H1 (cell line): ENCODE data around the gene TPRX1.

ENCODE experiments used
- CBX5 ChIP-seq: fragments of 300-800, 300-1000 bp; sonication (generic); IDR thresholded peaks from 2 replicates; pipeline ENCODE4 v1.7.1; 2016; ENCODE audit warnings: antibody characterized with exemption, low read length, low read depth
- CREB1 ChIP-seq: IDR thresholded peaks from 2 replicates; pipeline ENCODE4 v1.6.1; 2012; ENCODE audit warnings: inconsistent platforms
- CTCF ChIP-seq, 3 experiments: IDR thresholded peaks; 1 replicate in 2 of 3; 2 replicates in 1 of 3; pipeline versions ENCODE4 v1.5.1 to v1.6.1; 2011; ENCODE audit warnings: low read length in 3 of 3, mild to moderate bottlenecking in 3 of 3, inconsistent platforms in 2 of 3, low read depth in 1 of 3, moderate library complexity in 1 of 3; ENCODE audit not compliant: insufficient read depth in 1 of 3; ENCODE audit errors: control extremely low read depth in 1 of 3
- EZH2 ChIP-seq: fragments of 200-600 bp; sonication (generic); IDR thresholded peaks from 2 replicates; pipeline ENCODE4 v1.7.1; 2012; ENCODE audit warnings: low read depth, mild to moderate bottlenecking, moderate library complexity, low read length, inconsistent platforms; ENCODE audit not compliant: severe bottlenecking
- PHF8 ChIP-seq: fragments of 200-600 bp; sonication (generic); conservative IDR thresholded peaks from 2 replicates; pipeline ENCODE4 v1.7.1; 2012; ENCODE audit warnings: low read depth, mild to moderate bottlenecking, inconsistent platforms, low read length, moderate library complexity
- SAP30 ChIP-seq: fragments of 300-600 bp; sonication (generic); IDR thresholded peaks from 2 replicates; pipeline ENCODE4 v1.7.1; 2012; ENCODE audit warnings: low read length, moderate library complexity, mild to moderate bottlenecking, inconsistent platforms; ENCODE audit not compliant: insufficient read depth, insufficient replicate concordance
- SP1 ChIP-seq: IDR thresholded peaks from 2 replicates; pipeline ENCODE4 v1.6.1; 2011; ENCODE audit warnings: low read depth, low read length
- TAF1 ChIP-seq: IDR thresholded peaks from 2 replicates; pipeline ENCODE4 v1.6.1; 2011; ENCODE audit warnings: mild to moderate bottlenecking, low read depth, low read length
- TF ChIP-seq, protein P1 (sequence below): fragments of 300-600 bp; sonication (generic); IDR thresholded peaks from 2 replicates; pipeline ENCODE4 v1.7.1; 2012; ENCODE audit warnings: low read length, moderate library complexity, mild to moderate bottlenecking, inconsistent platforms; ENCODE audit not compliant: insufficient replicate concordance

DNA sequence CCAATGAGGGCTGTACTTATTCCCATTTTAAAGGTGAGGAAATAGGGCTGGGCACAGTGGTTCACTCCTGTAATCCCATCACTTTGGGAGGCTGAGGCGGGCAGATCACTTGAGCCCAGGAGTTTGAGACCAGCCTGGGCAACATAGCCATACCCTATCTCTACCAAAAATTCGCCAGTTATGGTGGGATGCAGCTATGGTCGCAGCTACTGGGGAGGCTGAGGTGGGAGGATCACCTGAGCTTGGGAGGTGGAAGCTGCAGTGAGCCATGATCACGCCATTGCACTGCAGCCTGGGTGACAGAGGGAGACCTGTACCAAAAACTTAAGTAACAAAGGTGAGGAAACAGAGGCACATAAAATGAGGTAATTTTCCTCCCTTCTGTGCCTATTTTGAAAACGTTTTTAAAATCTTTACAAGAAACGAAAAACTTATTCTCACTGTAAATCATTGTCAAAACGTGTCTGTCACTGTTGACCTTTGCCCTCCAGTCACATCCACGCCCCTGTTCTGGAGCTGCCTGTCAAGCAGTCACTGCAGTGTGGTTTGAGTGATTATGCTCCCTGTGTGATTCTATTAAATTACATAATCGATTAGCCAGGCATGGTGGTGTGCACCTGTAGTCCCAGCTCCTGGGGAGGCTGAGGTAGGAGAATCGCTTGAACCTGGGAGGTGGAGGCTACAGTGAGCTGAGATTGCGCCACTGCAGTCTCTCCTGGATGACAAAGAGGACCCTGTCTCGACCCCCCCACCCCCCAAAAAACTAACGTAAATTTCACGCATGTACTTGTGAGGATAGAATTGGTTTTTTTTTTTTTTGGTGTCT lies 46.5 kb downstream of the TPRX1 start:
- TF ChIP-seq CBX5 (no peak), CTCF (IDR thresholded peaks at IDR 0.05; ENCODE audit: control extremely low read depth in 1 of 3, insufficient read depth in 1 of 3, low read depth in 1 of 3, low read length in 3 of 3) (no peak), EZH2 (no peak), TAF1 (no peak), SAP30 (no peak), PHF8 (no peak), SP1 (no peak), CREB1 (no peak)
- TF ChIP-seq, protein P1, sequence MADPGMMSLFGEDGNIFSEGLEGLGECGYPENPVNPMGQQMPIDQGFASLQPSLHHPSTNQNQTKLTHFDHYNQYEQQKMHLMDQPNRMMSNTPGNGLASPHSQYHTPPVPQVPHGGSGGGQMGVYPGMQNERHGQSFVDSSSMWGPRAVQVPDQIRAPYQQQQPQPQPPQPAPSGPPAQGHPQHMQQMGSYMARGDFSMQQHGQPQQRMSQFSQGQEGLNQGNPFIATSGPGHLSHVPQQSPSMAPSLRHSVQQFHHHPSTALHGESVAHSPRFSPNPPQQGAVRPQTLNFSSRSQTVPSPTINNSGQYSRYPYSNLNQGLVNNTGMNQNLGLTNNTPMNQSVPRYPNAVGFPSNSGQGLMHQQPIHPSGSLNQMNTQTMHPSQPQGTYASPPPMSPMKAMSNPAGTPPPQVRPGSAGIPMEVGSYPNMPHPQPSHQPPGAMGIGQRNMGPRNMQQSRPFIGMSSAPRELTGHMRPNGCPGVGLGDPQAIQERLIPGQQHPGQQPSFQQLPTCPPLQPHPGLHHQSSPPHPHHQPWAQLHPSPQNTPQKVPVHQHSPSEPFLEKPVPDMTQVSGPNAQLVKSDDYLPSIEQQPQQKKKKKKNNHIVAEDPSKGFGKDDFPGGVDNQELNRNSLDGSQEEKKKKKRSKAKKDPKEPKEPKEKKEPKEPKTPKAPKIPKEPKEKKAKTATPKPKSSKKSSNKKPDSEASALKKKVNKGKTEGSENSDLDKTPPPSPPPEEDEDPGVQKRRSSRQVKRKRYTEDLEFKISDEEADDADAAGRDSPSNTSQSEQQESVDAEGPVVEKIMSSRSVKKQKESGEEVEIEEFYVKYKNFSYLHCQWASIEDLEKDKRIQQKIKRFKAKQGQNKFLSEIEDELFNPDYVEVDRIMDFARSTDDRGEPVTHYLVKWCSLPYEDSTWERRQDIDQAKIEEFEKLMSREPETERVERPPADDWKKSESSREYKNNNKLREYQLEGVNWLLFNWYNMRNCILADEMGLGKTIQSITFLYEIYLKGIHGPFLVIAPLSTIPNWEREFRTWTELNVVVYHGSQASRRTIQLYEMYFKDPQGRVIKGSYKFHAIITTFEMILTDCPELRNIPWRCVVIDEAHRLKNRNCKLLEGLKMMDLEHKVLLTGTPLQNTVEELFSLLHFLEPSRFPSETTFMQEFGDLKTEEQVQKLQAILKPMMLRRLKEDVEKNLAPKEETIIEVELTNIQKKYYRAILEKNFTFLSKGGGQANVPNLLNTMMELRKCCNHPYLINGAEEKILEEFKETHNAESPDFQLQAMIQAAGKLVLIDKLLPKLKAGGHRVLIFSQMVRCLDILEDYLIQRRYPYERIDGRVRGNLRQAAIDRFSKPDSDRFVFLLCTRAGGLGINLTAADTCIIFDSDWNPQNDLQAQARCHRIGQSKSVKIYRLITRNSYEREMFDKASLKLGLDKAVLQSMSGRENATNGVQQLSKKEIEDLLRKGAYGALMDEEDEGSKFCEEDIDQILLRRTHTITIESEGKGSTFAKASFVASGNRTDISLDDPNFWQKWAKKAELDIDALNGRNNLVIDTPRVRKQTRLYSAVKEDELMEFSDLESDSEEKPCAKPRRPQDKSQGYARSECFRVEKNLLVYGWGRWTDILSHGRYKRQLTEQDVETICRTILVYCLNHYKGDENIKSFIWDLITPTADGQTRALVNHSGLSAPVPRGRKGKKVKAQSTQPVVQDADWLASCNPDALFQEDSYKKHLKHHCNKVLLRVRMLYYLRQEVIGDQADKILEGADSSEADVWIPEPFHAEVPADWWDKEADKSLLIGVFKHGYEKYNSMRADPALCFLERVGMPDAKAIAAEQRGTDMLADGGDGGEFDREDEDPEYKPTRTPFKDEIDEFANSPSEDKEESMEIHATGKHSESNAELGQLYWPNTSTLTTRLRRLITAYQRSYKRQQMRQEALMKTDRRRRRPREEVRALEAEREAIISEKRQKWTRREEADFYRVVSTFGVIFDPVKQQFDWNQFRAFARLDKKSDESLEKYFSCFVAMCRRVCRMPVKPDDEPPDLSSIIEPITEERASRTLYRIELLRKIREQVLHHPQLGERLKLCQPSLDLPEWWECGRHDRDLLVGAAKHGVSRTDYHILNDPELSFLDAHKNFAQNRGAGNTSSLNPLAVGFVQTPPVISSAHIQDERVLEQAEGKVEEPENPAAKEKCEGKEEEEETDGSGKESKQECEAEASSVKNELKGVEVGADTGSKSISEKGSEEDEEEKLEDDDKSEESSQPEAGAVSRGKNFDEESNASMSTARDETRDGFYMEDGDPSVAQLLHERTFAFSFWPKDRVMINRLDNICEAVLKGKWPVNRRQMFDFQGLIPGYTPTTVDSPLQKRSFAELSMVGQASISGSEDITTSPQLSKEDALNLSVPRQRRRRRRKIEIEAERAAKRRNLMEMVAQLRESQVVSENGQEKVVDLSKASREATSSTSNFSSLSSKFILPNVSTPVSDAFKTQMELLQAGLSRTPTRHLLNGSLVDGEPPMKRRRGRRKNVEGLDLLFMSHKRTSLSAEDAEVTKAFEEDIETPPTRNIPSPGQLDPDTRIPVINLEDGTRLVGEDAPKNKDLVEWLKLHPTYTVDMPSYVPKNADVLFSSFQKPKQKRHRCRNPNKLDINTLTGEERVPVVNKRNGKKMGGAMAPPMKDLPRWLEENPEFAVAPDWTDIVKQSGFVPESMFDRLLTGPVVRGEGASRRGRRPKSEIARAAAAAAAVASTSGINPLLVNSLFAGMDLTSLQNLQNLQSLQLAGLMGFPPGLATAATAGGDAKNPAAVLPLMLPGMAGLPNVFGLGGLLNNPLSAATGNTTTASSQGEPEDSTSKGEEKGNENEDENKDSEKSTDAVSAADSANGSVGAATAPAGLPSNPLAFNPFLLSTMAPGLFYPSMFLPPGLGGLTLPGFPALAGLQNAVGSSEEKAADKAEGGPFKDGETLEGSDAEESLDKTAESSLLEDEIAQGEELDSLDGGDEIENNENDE = no peak
